NB4 (cell line): ENCODE data around the gene LUZP2.

Source experiments
- MYC ChIP-seq: IDR thresholded peaks from 2 replicates; pipeline ENCODE4 v1.6.1; 2011; ENCODE audit warnings: low read depth, low read length
- POLR2A ChIP-seq: IDR thresholded peaks from 2 replicates; pipeline ENCODE4 v1.6.1; 2011; ENCODE audit warnings: mild to moderate bottlenecking; ENCODE audit not compliant: insufficient read length; ENCODE audit errors: extremely low read depth
- TF ChIP-seq, protein P1 (sequence below): IDR thresholded peaks from one replicate; pipeline ENCODE4 v1.5.1; 2012; ENCODE audit warnings: low read depth, low read length
- TF ChIP-seq, protein P2 (sequence below): IDR thresholded peaks from 2 replicates; pipeline ENCODE4 v1.6.1; 2011; ENCODE audit warnings: low read depth, low read length

GRCh38 chr11:24683583-24683982 is 186.7 kb downstream of the LUZP2 start:
- TF ChIP-seq, protein P1, sequence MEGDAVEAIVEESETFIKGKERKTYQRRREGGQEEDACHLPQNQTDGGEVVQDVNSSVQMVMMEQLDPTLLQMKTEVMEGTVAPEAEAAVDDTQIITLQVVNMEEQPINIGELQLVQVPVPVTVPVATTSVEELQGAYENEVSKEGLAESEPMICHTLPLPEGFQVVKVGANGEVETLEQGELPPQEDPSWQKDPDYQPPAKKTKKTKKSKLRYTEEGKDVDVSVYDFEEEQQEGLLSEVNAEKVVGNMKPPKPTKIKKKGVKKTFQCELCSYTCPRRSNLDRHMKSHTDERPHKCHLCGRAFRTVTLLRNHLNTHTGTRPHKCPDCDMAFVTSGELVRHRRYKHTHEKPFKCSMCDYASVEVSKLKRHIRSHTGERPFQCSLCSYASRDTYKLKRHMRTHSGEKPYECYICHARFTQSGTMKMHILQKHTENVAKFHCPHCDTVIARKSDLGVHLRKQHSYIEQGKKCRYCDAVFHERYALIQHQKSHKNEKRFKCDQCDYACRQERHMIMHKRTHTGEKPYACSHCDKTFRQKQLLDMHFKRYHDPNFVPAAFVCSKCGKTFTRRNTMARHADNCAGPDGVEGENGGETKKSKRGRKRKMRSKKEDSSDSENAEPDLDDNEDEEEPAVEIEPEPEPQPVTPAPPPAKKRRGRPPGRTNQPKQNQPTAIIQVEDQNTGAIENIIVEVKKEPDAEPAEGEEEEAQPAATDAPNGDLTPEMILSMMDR = no peak
- TF ChIP-seq POLR2A = no peak
- TF ChIP-seq, protein P2, sequence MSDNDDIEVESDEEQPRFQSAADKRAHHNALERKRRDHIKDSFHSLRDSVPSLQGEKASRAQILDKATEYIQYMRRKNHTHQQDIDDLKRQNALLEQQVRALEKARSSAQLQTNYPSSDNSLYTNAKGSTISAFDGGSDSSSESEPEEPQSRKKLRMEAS = no peak
- no peak for TF ChIP-seq MYC
